Putamen (tissue), 1 donor: ENCODE data around the gene ROBO2.

ENCODE experiments used
- DNase-seq: peaks from one replicate; pipeline ENCODE4 v3.0.0-alpha.2; 2016; ENCODE audit warnings: low spot score

The ROBO2 gene

GRCh38 chr3:77682162-77682561 lies 642.3 kb downstream of the ROBO2 start:
- no peak for DNase-seq

- no peak for DNase-seq
Measured at GRCh38 chr3:77684115-77684514, 644.2 kb downstream of the ROBO2 start.

- DNase-seq: no peak
Measured at GRCh38 chr3:77685713-77686112, 645.8 kb downstream of the ROBO2 start.

GRCh38 chr3:77686560-77686959 lies 646.7 kb downstream of the ROBO2 start:
- no peak for DNase-seq

- DNase-seq: no peak
Measured at GRCh38 chr3:77687545-77687944, 647.6 kb downstream of the ROBO2 start.

GRCh38 chr3:77690284-77690845 lies 650.5 kb downstream of the ROBO2 start:
- DNase-seq: no peak

GRCh38 chr3:77693147-77693546 lies 653.2 kb downstream of the ROBO2 start:
- no peak for DNase-seq

GRCh38 chr3:77699125-77699691 lies 659.3 kb downstream of the ROBO2 start:
- no peak for DNase-seq
